ENCODE measurements around the gene BMPR1B. TPM values are rescaled to one million over a fixed set of nuclear protein-coding genes. Genes with fewer than 3 reads are reported as not detected.

The BMPR1B gene
- total RNA-seq, 4 donors from 2014 or later: 0.17 to 0.88 (median 0.35) TPM

- TF ChIP-seq CTCF (IDR thresholded peaks at IDR 0.05; ENCODE audit: low read depth): no peak
Measured at GRCh38 chr4:95014068-95014467, 256.3 kb downstream of the BMPR1B start.

- TF ChIP-seq CTCF (IDR thresholded peaks at IDR 0.05; ENCODE audit: low read depth): no peak
Measured at GRCh38 chr4:95017305-95018064, 259.7 kb downstream of the BMPR1B start.

GRCh38 chr4:95018785-95019184, 261.0 kb downstream of the BMPR1B start:
- no peak for TF ChIP-seq CTCF (IDR thresholded peaks at IDR 0.05; ENCODE audit: low read depth)

- TF ChIP-seq CTCF (IDR thresholded peaks at IDR 0.05; ENCODE audit: low read depth): no peak
Measured at GRCh38 chr4:95020521-95020920, 262.8 kb downstream of the BMPR1B start.

- TF ChIP-seq CTCF (IDR thresholded peaks at IDR 0.05; ENCODE audit: low read depth): no peak
Measured at GRCh38 chr4:95021099-95021498, 263.3 kb downstream of the BMPR1B start.

GRCh38 chr4:95023110-95023509, 265.4 kb downstream of the BMPR1B start:
- no peak for TF ChIP-seq CTCF (IDR thresholded peaks at IDR 0.05; ENCODE audit: low read depth)

- no peak for TF ChIP-seq CTCF (IDR thresholded peaks at IDR 0.05; ENCODE audit: low read depth)
Measured at GRCh38 chr4:95027905-95028618, 270.3 kb downstream of the BMPR1B start.

Measured in subcutaneous adipose tissue (tissue), 4 donors.